Fibroblast of lung (primary cell): Measurements from ENCODE around the gene PRXL2A. TPM values are rescaled to one million over a fixed set of nuclear protein-coding genes. Genes with fewer than 3 reads are reported as not detected.

Experiments used
- DNase-seq, 2 donors: peaks; one replicate each; pipeline versions ENCODE4 v3.0.0 to v3.0.0-alpha.2; 2010; ENCODE audit warnings: low read depth in 2 of 2
- H2AFZ ChIP-seq: 2 replicates; pipeline ENCODE4 v1.5.1; 2012; ENCODE audit warnings: low read length, control low read depth, inconsistent platforms
- H3K27ac ChIP-seq: 2 replicates; pipeline ENCODE4 v1.5.1; 2011; ENCODE audit warnings: low read length, control low read depth; ENCODE audit not compliant: insufficient read depth
- H3K27me3 ChIP-seq: 2 replicates; pipeline ENCODE4 v1.5.1; 2011; ENCODE audit warnings: mild to moderate bottlenecking, low read length; ENCODE audit not compliant: control insufficient read depth, insufficient read depth
- H3K36me3 ChIP-seq: 2 replicates; pipeline ENCODE4 v1.5.1; 2011; ENCODE audit warnings: low read length; ENCODE audit not compliant: control insufficient read depth, insufficient read depth
- H3K4me1 ChIP-seq: 2 replicates; pipeline ENCODE4 v1.5.1; 2011; ENCODE audit warnings: low read length; ENCODE audit not compliant: control insufficient read depth, insufficient read depth; ENCODE audit errors: extremely low read depth
- H3K4me2 ChIP-seq: 2 replicates; pipeline ENCODE4 v1.5.1; 2011; ENCODE audit warnings: low read length, control low read depth; ENCODE audit not compliant: insufficient read depth; ENCODE audit errors: extremely low read depth
- H3K4me3 ChIP-seq, 4 experiments: fragments of 200-600 bp in 1 of 4; sonication (generic) in 1 of 4; replicated peaks in 1 of 4; 2 replicates each; pipeline ENCODE4 v1.5.1; 2011 to 2016; ENCODE audit warnings: low read length in 4 of 4, low read depth in 3 of 4, mild to moderate bottlenecking in 3 of 4, control low read depth in 2 of 4, inconsistent platforms in 1 of 4, mixed read lengths in 1 of 4; ENCODE audit not compliant: insufficient read depth in 1 of 4; ENCODE audit errors: control extremely low read depth in 1 of 4
- H3K79me2 ChIP-seq: 2 replicates; pipeline ENCODE4 v1.5.1; 2012; ENCODE audit warnings: mild to moderate bottlenecking, low read length, inconsistent platforms; ENCODE audit not compliant: control insufficient read depth, insufficient read depth
- H3K9ac ChIP-seq: 2 replicates; pipeline ENCODE4 v1.5.1; 2011; ENCODE audit warnings: mild to moderate bottlenecking, low read length, control low read depth; ENCODE audit not compliant: insufficient read depth
- H3K9me3 ChIP-seq: 2 replicates; pipeline ENCODE4 v1.5.1; 2012; ENCODE audit warnings: low read depth, low read length; ENCODE audit not compliant: control insufficient read depth, insufficient read depth
- H4K20me1 ChIP-seq: 2 replicates; pipeline ENCODE4 v1.5.1; 2011; ENCODE audit warnings: low read length; ENCODE audit not compliant: control insufficient read depth, insufficient read depth; ENCODE audit errors: extremely low read depth
- EZH2 ChIP-seq: IDR thresholded peaks from 2 replicates; pipeline ENCODE4 v1.5.1; 2012; ENCODE audit warnings: low read length, control low read depth, mild to moderate bottlenecking; ENCODE audit errors: missing control alignments
- polyA plus RNA-seq, 2 donors: library from polyadenylated mRNA; depleted of rRNA in 1 of 2; stranded (reverse) in 1 of 2; unstranded in 1 of 2; fragments of >200 nt; gene quantifications; 2 replicates each; pipeline ENCODE4 v1.2.1, GENCODE V29; 2011 to 2012; ENCODE audit warnings: missing spikeins in 1 of 2
- total RNA-seq: library from RNA; depleted of rRNA; stranded (reverse); fragments of >200 nt; gene quantifications from 2 replicates; pipeline ENCODE4 v1.2.1, GENCODE V29; 2014
- TF ChIP-seq, protein P1 (sequence below), 2 donors: IDR thresholded peaks in 1 of 2; conservative IDR thresholded peaks in 1 of 2; 1 replicate in 1 of 2; 2 replicates in 1 of 2; pipeline ENCODE4 v1.5.1; 2011 to 2012; ENCODE audit warnings: low read length in 2 of 2, control low read depth in 1 of 2, inconsistent platforms in 1 of 2, low read depth in 1 of 2, mild to moderate bottlenecking in 1 of 2

Gene PRXL2A
- total and polyA plus RNA-seq, 2 donors (not counting 1 experiment from before 2014, with no cell fraction given), result 1.6 to 19.2 TPM

DNA sequence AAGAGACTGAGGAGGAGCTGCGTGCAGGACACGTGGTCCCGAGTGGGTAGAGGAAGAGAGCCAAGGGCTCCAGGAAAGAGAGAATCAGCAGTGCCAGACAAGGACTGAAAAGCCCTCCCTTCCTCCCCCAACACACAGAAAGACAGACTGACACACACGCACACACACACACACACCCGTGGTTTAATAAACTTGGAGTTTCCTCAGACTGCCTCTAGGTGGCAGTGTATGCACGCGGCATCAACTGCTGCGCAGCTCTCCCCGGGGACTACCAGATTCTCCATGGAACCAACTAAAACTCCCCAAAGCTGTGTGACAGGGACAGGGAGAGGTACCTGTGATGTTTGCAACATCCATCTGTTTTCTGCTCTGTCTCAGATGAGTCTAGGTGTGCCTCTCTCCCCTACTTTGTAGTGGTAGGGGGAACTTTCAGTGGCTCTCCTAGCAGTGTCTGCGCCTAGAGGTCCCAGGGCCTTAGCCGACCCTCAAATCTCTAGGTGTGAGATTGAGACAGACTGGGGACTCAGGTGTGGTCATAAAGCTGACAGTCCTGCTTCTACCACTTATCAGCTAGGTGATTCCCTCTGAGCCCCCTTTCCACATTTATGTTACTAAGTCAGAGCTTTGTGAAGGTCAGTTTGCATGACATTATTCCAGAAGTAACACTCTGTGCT is 36.4 kb downstream of the PRXL2A start:
- Histone ChIP-seq H3K27ac (no peak overlapping the region), H2AFZ (no peak overlapping the region), H3K27me3 (peaks cover 9% of the 10 kb centered on the region), H4K20me1 (no peaks in the 10 kb centered on the region), H3K4me3 (no peak overlapping the region), H3K4me2 (no peak overlapping the region), H3K79me2 (no peaks in the 10 kb centered on the region), H3K9ac (no peak overlapping the region), H3K36me3 (no peaks in the 10 kb centered on the region), H3K4me1 (peaks cover 2% of the 10 kb centered on the region), H3K9me3 (no peaks in the 10 kb centered on the region)
- peak; percentile 66 to 87 for DNase-seq
- no peak for TF ChIP-seq EZH2
- TF ChIP-seq, protein P1, sequence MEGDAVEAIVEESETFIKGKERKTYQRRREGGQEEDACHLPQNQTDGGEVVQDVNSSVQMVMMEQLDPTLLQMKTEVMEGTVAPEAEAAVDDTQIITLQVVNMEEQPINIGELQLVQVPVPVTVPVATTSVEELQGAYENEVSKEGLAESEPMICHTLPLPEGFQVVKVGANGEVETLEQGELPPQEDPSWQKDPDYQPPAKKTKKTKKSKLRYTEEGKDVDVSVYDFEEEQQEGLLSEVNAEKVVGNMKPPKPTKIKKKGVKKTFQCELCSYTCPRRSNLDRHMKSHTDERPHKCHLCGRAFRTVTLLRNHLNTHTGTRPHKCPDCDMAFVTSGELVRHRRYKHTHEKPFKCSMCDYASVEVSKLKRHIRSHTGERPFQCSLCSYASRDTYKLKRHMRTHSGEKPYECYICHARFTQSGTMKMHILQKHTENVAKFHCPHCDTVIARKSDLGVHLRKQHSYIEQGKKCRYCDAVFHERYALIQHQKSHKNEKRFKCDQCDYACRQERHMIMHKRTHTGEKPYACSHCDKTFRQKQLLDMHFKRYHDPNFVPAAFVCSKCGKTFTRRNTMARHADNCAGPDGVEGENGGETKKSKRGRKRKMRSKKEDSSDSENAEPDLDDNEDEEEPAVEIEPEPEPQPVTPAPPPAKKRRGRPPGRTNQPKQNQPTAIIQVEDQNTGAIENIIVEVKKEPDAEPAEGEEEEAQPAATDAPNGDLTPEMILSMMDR (conservative IDR thresholded peaks at IDR 0.05 in 1 of 2, IDR thresholded peaks at IDR 0.05 in 1 of 2; ENCODE audit: low read depth in 1 of 2, low read length in 2 of 2), result peak; percentile 87 to 91

DNA sequence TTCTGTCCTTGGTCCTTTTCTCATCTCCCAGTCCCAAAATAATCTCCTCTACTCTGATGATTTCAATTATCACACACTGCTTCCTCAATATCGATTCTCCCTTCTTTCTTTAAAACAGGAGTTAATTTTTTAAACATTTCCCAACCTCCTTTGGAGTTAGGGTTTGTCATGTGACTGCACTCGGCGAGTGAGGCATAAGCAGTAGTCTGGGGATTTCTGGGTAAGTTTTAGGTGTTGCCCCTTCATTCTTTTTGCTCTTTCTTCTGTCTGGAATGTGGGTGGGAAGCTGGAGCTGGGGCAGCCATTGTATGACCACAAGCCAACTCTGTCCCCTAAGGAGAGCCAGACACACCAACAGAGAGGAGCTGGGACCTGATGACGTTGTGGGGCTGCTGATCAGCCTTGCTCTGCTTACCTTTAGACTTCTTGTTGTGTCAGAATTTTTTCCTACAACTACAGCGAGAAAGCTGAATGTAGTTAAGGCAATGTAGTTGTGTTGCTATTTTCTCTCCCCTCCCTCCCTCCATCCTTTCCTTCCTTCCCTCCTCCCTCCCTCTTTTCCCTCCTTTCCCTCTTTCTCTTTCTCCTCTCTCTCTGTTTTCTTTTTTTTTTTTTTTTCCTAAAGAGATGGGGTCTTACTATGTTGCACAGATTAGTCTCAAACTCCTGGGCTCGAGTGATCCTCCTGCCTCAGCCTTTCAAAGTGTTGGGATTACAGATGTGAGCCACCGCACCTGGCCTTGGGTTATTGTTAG is 39.3 kb downstream of the PRXL2A start:
- Histone ChIP-seq H2AFZ (no peak overlapping the region), H4K20me1 (no peaks in the 10 kb centered on the region), H3K4me3 (no peak overlapping the region), H3K27me3 (peaks cover 12% of the 10 kb centered on the region), H3K4me1 (peaks cover 2% of the 10 kb centered on the region), H3K36me3 (no peaks in the 10 kb centered on the region), H3K9me3 (no peaks in the 10 kb centered on the region), H3K79me2 (no peaks in the 10 kb centered on the region), H3K9ac (no peak overlapping the region), H3K4me2 (no peak overlapping the region), H3K27ac (no peak overlapping the region)
- no peak for DNase-seq
- no peak for TF ChIP-seq EZH2
- TF ChIP-seq, protein P1 (conservative IDR thresholded peaks at IDR 0.05 in 1 of 2, IDR thresholded peaks at IDR 0.05 in 1 of 2; ENCODE audit: low read depth in 1 of 2, low read length in 2 of 2), result no peak

DNA sequence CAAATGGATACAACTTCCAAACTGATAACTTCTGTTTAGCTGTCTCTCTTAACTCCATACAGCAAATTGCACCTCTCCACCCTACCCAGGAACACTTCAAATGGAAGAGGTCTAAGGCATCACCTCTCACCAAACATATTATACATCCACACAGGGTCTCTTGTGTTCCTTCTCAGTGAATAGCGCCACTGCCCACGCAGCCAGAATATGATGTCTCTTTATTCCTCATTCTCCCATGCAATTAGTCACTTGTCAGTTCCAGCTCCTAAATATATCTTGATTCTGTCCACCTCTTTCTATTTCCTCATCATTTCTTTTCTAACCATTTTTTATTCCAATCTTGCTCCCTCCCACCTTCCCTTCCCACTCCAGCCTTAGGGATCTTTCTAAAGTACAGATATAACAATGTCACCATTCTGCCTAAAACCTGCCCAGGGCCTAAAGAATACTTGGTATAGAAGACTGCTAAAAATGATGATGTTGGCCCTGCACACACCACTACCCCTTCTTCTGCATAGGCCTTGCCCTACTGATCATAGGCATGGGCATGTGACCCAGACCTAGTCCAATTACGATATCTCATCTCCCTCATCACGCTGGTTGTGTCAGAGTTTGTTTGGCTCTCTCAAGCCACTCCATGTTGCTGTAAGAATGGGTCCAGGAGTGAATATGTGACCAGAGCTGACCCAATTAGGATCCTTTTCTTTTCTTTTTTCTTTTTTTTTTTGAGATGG is 40.0 kb downstream of the PRXL2A start:
- Histone ChIP-seq H2AFZ (no peak overlapping the region), H3K79me2 (no peaks in the 10 kb centered on the region), H3K9me3 (no peaks in the 10 kb centered on the region), H4K20me1 (no peaks in the 10 kb centered on the region), H3K4me2 (no peak overlapping the region), H3K9ac (no peak overlapping the region), H3K4me3 (no peak overlapping the region), H3K36me3 (no peaks in the 10 kb centered on the region), H3K27me3 (peaks cover 12% of the 10 kb centered on the region), H3K4me1 (peaks cover 2% of the 10 kb centered on the region), H3K27ac (no peak overlapping the region)
- DNase-seq, result no peak
- TF ChIP-seq EZH2, result no peak
- TF ChIP-seq, protein P1 (conservative IDR thresholded peaks at IDR 0.05 in 1 of 2, IDR thresholded peaks at IDR 0.05 in 1 of 2; ENCODE audit: low read depth in 1 of 2, low read length in 2 of 2), result no peak
